H1 (cell line): Measurements from ENCODE around the gene STK32C. TPM values are rescaled to one million over a fixed set of nuclear protein-coding genes. Genes with fewer than 3 reads are reported as not detected.

Experiments used
- CTCF ChIA-PET: fragments of 300-600 bp; sonication (Branson Sonifier 250); formaldehyde crosslinking; loops from one replicate; lab custom pipeline; 2021; ENCODE audit not compliant: partially characterized antibody; lab: Charles Lee
- POLR2A ChIA-PET: fragments of 300-600 bp; sonication (Branson Sonifier 250); formaldehyde crosslinking; loops from one replicate; lab custom pipeline; 2021; ENCODE audit warnings: inconsistent platforms; ENCODE audit not compliant: partially characterized antibody; lab: Charles Lee
- DNase-seq, 2 experiments: peaks; one replicate each; pipeline versions ENCODE4 v3.0.0 to v3.0.0-alpha.2; 2010 to 2022; ENCODE audit warnings: low spot score in 2 of 2, low read depth in 1 of 2, mixed read lengths in 1 of 2
- FAIRE-seq: peaks from 2 replicates; lab custom pipeline; 2011; peaks lifted over from hg19 to GRCh38; lab: Jason Lieb, UNC
- H2AFZ ChIP-seq: 2 replicates; pipeline ENCODE4 v1.8.1; 2012; ENCODE audit warnings: low read length, inconsistent platforms
- H2AK5ac ChIP-seq: 2 replicates; pipeline ENCODE4 v1.6.1; 2013; ENCODE audit warnings: low read depth, low read length
- H2BK120ac ChIP-seq: replicated peaks from 2 replicates; pipeline ENCODE3; 2013; ENCODE audit warnings: low read depth, low read length, inconsistent platforms
- H2BK12ac ChIP-seq: 2 replicates; pipeline ENCODE4 v1.6.1; 2013; ENCODE audit warnings: low read depth, low read length
- H2BK15ac ChIP-seq: 2 replicates; pipeline ENCODE4 v1.6.1; 2013; ENCODE audit warnings: low read length
- H2BK20ac ChIP-seq: 2 replicates; pipeline ENCODE4 v1.6.1; 2013; ENCODE audit warnings: low read length
- H2BK5ac ChIP-seq: 2 replicates; pipeline ENCODE4 v1.6.1; 2013; ENCODE audit warnings: low read depth, low read length
- H3K14ac ChIP-seq: 2 replicates; pipeline ENCODE4 v1.6.1; 2013; ENCODE audit warnings: inconsistent platforms; ENCODE audit not compliant: insufficient read length
- H3K18ac ChIP-seq: 2 replicates; pipeline ENCODE4 v1.6.1; 2013; ENCODE audit warnings: low read length; ENCODE audit errors: extremely low read depth
- H3K23ac ChIP-seq: 2 replicates; pipeline ENCODE4 v1.6.1; 2013; ENCODE audit warnings: inconsistent platforms; ENCODE audit not compliant: insufficient read length
- H3K23me2 ChIP-seq: 2 replicates; pipeline ENCODE4 v1.6.1; 2013; ENCODE audit warnings: low read depth, low read length
- H3K27ac ChIP-seq: 2 replicates; pipeline ENCODE4 v1.6.1; 2011; ENCODE audit warnings: low read depth, low read length, inconsistent platforms
- H3K27me3 ChIP-seq, 4 experiments: replicated peaks in 1 of 4; 1 replicate in 1 of 4; 2 replicates in 3 of 4; pipeline versions ENCODE4 v1.6.1 to v1.8.1; 2011 to 2013; ENCODE audit warnings: low read length in 3 of 4, mild to moderate bottlenecking in 3 of 4, inconsistent platforms in 2 of 4, mixed read lengths in 2 of 4, moderate library complexity in 1 of 4; ENCODE audit not compliant: control insufficient read depth in 3 of 4, insufficient read depth in 3 of 4; ENCODE audit errors: extremely low read depth in 1 of 4
- H3K36me3 ChIP-seq, 4 experiments: 2 replicates each; pipeline versions ENCODE4 v1.6.1 to v1.8.1; 2011 to 2013; ENCODE audit warnings: mild to moderate bottlenecking in 4 of 4, low read length in 3 of 4, moderate library complexity in 2 of 4, control low read depth in 1 of 4, inconsistent platforms in 1 of 4; ENCODE audit not compliant: insufficient read depth in 4 of 4, control insufficient read depth in 2 of 4
- H3K4ac ChIP-seq: replicated peaks from 2 replicates; pipeline ENCODE3; 2013; ENCODE audit warnings: low read length, low read depth, mixed read lengths, inconsistent platforms; ENCODE audit not compliant: insufficient read length
- H3K4me1 ChIP-seq, 4 experiments: replicated peaks in 1 of 4; 1 replicate in 1 of 4; 2 replicates in 3 of 4; pipeline versions ENCODE4 v1.6.1 to v1.8.1; 2011 to 2013; ENCODE audit warnings: low read length in 3 of 4, inconsistent platforms in 2 of 4, mixed read lengths in 1 of 4; ENCODE audit not compliant: insufficient read depth in 4 of 4, control insufficient read depth in 3 of 4
- H3K4me2 ChIP-seq, 2 experiments: 2 replicates each; pipeline versions ENCODE4 v1.6.1 to v1.8.1; 2011 to 2013; ENCODE audit warnings: low read depth in 2 of 2, low read length in 2 of 2, control low read depth in 1 of 2, inconsistent platforms in 1 of 2, mild to moderate bottlenecking in 1 of 2; ENCODE audit not compliant: insufficient read depth in 1 of 2
- H3K4me3 ChIP-seq, 4 experiments: fragments of 200-600, 300-600 bp in 1 of 4; sonication (generic), shearing (Covaris generic), sonication (Bioruptor Twin) in 1 of 4; 2 replicates each; pipeline versions ENCODE4 v1.5.1 to v1.8.1; 2011 to 2016; ENCODE audit warnings: low read length in 4 of 4, low read depth in 3 of 4, control low read depth in 2 of 4, inconsistent platforms in 2 of 4, mild to moderate bottlenecking in 2 of 4, mixed read lengths in 1 of 4, moderate library complexity in 1 of 4; ENCODE audit not compliant: insufficient read depth in 2 of 4; ENCODE audit errors: extremely low read depth in 1 of 4
- H3K56ac ChIP-seq: replicated peaks from 2 replicates; pipeline ENCODE3; 2013; ENCODE audit warnings: low read depth, mild to moderate bottlenecking, mixed read lengths, low read length, inconsistent platforms; ENCODE audit not compliant: insufficient read length
- H3K79me1 ChIP-seq: 2 replicates; pipeline ENCODE4 v1.6.1; 2013; ENCODE audit warnings: low read depth, low read length, control low read depth
- H3K79me2 ChIP-seq, 2 experiments: 2 replicates each; pipeline versions ENCODE4 v1.6.1 to v1.8.1; 2012 to 2013; ENCODE audit warnings: low read length in 2 of 2, mild to moderate bottlenecking in 2 of 2, inconsistent platforms in 1 of 2; ENCODE audit not compliant: insufficient read depth in 2 of 2, control insufficient read depth in 1 of 2
- H3K9ac ChIP-seq, 4 experiments: replicated peaks in 1 of 4; 1 replicate in 1 of 4; 2 replicates in 3 of 4; pipeline versions ENCODE4 v1.6.1 to v1.8.1; 2011 to 2013; ENCODE audit warnings: low read depth in 3 of 4, low read length in 3 of 4, control low read depth in 2 of 4, mild to moderate bottlenecking in 2 of 4, moderate library complexity in 2 of 4, inconsistent platforms in 1 of 4; ENCODE audit errors: extremely low read depth in 1 of 4
- H3K9me3 ChIP-seq, 2 experiments: 2 replicates each; pipeline versions ENCODE4 v1.6.1 to v1.8.1; 2012 to 2013; ENCODE audit warnings: mild to moderate bottlenecking in 2 of 2, moderate library complexity in 2 of 2, control low read depth in 1 of 2, inconsistent platforms in 1 of 2, low read depth in 1 of 2, low read length in 1 of 2, mixed read lengths in 1 of 2; ENCODE audit not compliant: insufficient read depth in 2 of 2
- H4K20me1 ChIP-seq, 2 experiments: replicated peaks in 1 of 2; 2 replicates each; pipeline versions ENCODE3 to v1.8.1; 2011 to 2013; ENCODE audit warnings: inconsistent platforms in 2 of 2, low read length in 2 of 2, mild to moderate bottlenecking in 1 of 2; ENCODE audit not compliant: insufficient read depth in 2 of 2, control insufficient read depth in 1 of 2
- H4K5ac ChIP-seq: 2 replicates; pipeline ENCODE4 v1.6.1; 2013; ENCODE audit warnings: low read length, low read depth, mixed read lengths, inconsistent platforms; ENCODE audit not compliant: insufficient read length
- H4K8ac ChIP-seq: 2 replicates; pipeline ENCODE4 v1.8.0; 2013; ENCODE audit warnings: mild to moderate bottlenecking, moderate library complexity, low read length, inconsistent platforms; ENCODE audit not compliant: insufficient read depth; ENCODE audit errors: extremely low read depth
- H4K91ac ChIP-seq: replicated peaks from 2 replicates; pipeline ENCODE3; 2013; ENCODE audit warnings: low read length, mixed read lengths, inconsistent platforms; ENCODE audit not compliant: insufficient read length
- ATF3 ChIP-seq: IDR thresholded peaks from 2 replicates; pipeline ENCODE4 v1.6.1; 2011; ENCODE audit warnings: low read depth, mild to moderate bottlenecking, low read length; ENCODE audit not compliant: insufficient read depth
- CREB1 ChIP-seq: IDR thresholded peaks from 2 replicates; pipeline ENCODE4 v1.6.1; 2012; ENCODE audit warnings: inconsistent platforms
- RAD21 ChIP-seq, 2 experiments: IDR thresholded peaks in 1 of 2; conservative IDR thresholded peaks in 1 of 2; 2 replicates each; pipeline ENCODE4 v1.6.1; 2011; ENCODE audit warnings: low read depth in 2 of 2, low read length in 2 of 2, improper control_type of control experiment in 1 of 2, inconsistent platforms in 1 of 2, mild to moderate bottlenecking in 1 of 2, moderate library complexity in 1 of 2
- YY1 ChIP-seq: IDR thresholded peaks from 2 replicates; pipeline ENCODE4 v1.6.1; 2011; ENCODE audit warnings: low read depth, mild to moderate bottlenecking, low read length
- WGBS, 2 experiments: shearing (Covaris generic) in 1 of 2; methylation state at CpG; one replicate each; pipeline versions ENCODE4 v1.1.6 to v1.1.7; 2013 to 2015; ENCODE audit warnings: low lambda C conversion rate in 2 of 2, mixed read lengths in 2 of 2, inconsistent platforms in 1 of 2, low coverage in 1 of 2, missing lambda C conversion rate in 1 of 2; ENCODE audit not compliant: insufficient replicate concordance in 2 of 2, insufficient coverage in 1 of 2, insufficient read length in 1 of 2; ENCODE audit errors: extremely low coverage in 1 of 2, missing lambda C conversion rate in 1 of 2; 5-methylcytosine and 5-hydroxymethylcytosine counted together
- polyA plus RNA-seq, 7 experiments: library from polyadenylated mRNA; depleted of rRNA in 3 of 7; stranded (reverse) in 5 of 7; unstranded in 2 of 7; fragments of >200 nt in 5 of 7; fragments of 200-250 nt in 2 of 7; gene quantifications; 1 replicate in 5 of 7; 2 replicates in 1 of 7; 4 replicates in 1 of 7; pipeline versions ENCODE4 v1.2.1 to v1.2.3, GENCODE V29; 2011 to 2013; ENCODE audit warnings: missing spikeins in 2 of 7, mixed read lengths in 2 of 7
- total RNA-seq: library from RNA; stranded (reverse); fragmentation: NEBNext Ultra II Directional; extraction: Animal tissue kit (Norgen Biotek cat#: 25700); gene quantifications from 2 replicates; pipeline ENCODE4 v1.2.1, GENCODE V29; 2021
- TF ChIP-seq, protein P1 (sequence below), 3 experiments: IDR thresholded peaks; 1 replicate in 2 of 3; 2 replicates in 1 of 3; pipeline versions ENCODE4 v1.5.1 to v1.6.1; 2011; ENCODE audit warnings: low read length in 3 of 3, mild to moderate bottlenecking in 3 of 3, inconsistent platforms in 2 of 3, low read depth in 1 of 3, moderate library complexity in 1 of 3; ENCODE audit not compliant: insufficient read depth in 1 of 3; ENCODE audit errors: control extremely low read depth in 1 of 3

Gene STK32C
- total and polyA plus RNA-seq, 2 of the 8 experiments (the other 6 are each of a cell fraction or from before 2014, with no cell fraction given): 10.6 to 15.6 TPM

DNA sequence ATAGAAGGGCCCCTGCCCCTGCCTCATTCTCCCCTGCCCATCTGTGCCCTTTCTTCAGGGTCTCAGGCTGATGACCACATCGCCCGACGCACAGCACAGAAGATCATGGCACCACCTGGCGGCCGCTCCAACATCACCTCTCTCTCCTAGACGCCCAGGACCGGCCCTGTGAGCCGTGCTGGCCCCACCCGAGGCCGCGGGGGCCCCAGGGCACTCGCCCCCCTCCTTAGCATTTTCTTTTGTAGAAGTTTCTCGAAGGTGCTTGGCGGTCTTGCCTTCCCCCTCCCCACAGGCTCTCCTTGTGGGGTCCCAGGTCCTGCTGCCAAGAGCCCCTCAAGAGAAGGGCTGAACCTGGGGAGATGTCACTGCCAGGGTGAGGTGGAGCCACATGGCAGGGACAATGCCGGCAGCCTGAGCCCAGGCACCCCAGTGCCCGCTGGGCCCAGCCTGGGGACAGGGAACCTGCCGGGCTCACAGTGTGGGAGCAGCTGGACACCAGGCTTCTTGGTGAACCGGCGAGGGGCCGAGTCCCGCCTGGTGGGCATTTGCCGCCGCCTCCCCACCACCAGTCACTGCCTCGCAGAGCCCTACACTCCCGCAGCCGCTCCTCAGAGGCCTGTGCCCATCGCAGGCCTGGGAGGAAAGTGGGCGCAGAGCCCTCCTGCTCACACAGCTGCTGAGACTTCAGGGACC lies 102.8 kb downstream of the STK32C start:
- no peaks in the 10 kb centered on the region for H3K23me2 ChIP-seq
- CTCF ChIA-PET: interaction anchor here (0.7 to 1.3 kb wide), 9 partner anchors 12 to 302 kb away, joined by 3 to 6 read pairs (median 3); no protein-coding TSS in a partner anchor
- H2BK20ac ChIP-seq: no peak overlapping the region
- no peak overlapping the region for H3K14ac ChIP-seq
- H2BK5ac ChIP-seq: no peak overlapping the region
- H3K4ac ChIP-seq: no peak overlapping the region
- H3K56ac ChIP-seq: no peak overlapping the region
- POLR2A ChIA-PET: no interaction called here
- no peak overlapping the region for H2BK12ac ChIP-seq
- no peak overlapping the region for H2AFZ ChIP-seq
- H3K23ac ChIP-seq: no peak overlapping the region
- no peak overlapping the region for H3K4me2 ChIP-seq
- H3K9ac ChIP-seq: no peak overlapping the region
- no peaks in the 10 kb centered on the region for H3K79me1 ChIP-seq
- no peak overlapping the region for H2BK120ac ChIP-seq
- no peak overlapping the region for H4K91ac ChIP-seq
- H3K27me3 ChIP-seq: no peaks in the 10 kb centered on the region
- no peak overlapping the region for H2BK15ac ChIP-seq
- peaks cover 2 to 6% of the 10 kb centered on the region in 2 experiments for H4K20me1 ChIP-seq
- H4K8ac ChIP-seq: no peak overlapping the region
- H3K36me3 ChIP-seq: no peaks in the 10 kb centered on the region; a peak in 1 of 8 replicates
- H3K79me2 ChIP-seq: no peaks in the 10 kb centered on the region
- H3K4me1 ChIP-seq: no peaks in the 10 kb centered on the region
- no peaks in the 10 kb centered on the region for H3K9me3 ChIP-seq
- no peak overlapping the region for H3K27ac ChIP-seq
- FAIRE-seq: no peak
- WGBS, 2 experiments: 92% methylated on average over 28 of the region's 28 CpGs; no CpG with 5 or more reads in 1 of the 2 experiments
- peak in 1 of 2 experiments; percentile 62 for DNase-seq
- no peak overlapping the region for H4K5ac ChIP-seq
- H3K18ac ChIP-seq: no peak overlapping the region
- no peak for TF ChIP-seq YY1
- TF ChIP-seq CREB1: peak; percentile 67; the same call in 1 of the 2 replicates
- TF ChIP-seq ATF3: 0 out of 2 replicates have a peak, but pooled peaks have one; percentile 7
- TF ChIP-seq, protein P1, sequence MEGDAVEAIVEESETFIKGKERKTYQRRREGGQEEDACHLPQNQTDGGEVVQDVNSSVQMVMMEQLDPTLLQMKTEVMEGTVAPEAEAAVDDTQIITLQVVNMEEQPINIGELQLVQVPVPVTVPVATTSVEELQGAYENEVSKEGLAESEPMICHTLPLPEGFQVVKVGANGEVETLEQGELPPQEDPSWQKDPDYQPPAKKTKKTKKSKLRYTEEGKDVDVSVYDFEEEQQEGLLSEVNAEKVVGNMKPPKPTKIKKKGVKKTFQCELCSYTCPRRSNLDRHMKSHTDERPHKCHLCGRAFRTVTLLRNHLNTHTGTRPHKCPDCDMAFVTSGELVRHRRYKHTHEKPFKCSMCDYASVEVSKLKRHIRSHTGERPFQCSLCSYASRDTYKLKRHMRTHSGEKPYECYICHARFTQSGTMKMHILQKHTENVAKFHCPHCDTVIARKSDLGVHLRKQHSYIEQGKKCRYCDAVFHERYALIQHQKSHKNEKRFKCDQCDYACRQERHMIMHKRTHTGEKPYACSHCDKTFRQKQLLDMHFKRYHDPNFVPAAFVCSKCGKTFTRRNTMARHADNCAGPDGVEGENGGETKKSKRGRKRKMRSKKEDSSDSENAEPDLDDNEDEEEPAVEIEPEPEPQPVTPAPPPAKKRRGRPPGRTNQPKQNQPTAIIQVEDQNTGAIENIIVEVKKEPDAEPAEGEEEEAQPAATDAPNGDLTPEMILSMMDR (IDR thresholded peaks at IDR 0.05; ENCODE audit: control extremely low read depth in 1 of 3, insufficient read depth in 1 of 3, low read depth in 1 of 3, low read length in 3 of 3): peak in 2 of 3 experiments; percentile 25 to 27; a peak in 2 of 4 replicates
- peak; percentile 17 to 50; a peak in 3 of 4 replicates for TF ChIP-seq RAD21 (IDR thresholded peaks at IDR 0.05 in 1 of 2, conservative IDR thresholded peaks at IDR 0.05 in 1 of 2; ENCODE audit: low read depth in 2 of 2, low read length in 2 of 2)
- H2AK5ac ChIP-seq: no peak overlapping the region
- H3K4me3 ChIP-seq: no peak overlapping the region
